OCI-LY1 (cell line): Measurements from ENCODE around the gene COL15A1.

Experiments used
- H2AFZ ChIP-seq: fragments of 200-600 bp; sonication (generic), shearing (Covaris generic); 2 replicates; pipeline ENCODE4 v1.6.0; 2014; ENCODE audit warnings: antibody characterized with exemption, mild to moderate bottlenecking, low read length
- H3F3A ChIP-seq: fragments of 200-600 bp; sonication (generic), shearing (Covaris generic); 2 replicates; pipeline ENCODE4 v1.6.0; 2014; ENCODE audit warnings: mild to moderate bottlenecking, antibody characterized with exemption, low read length, moderate library complexity; ENCODE audit not compliant: insufficient read depth
- H3K27ac ChIP-seq: fragments of 200-600 bp; sonication (generic); 2 replicates; pipeline ENCODE4 v1.5.1; 2014; ENCODE audit warnings: low read length, mixed run types, mild to moderate bottlenecking, low read depth; ENCODE audit not compliant: poor library complexity, severe bottlenecking
- H3K27me3 ChIP-seq: fragments of 200-600 bp; sonication (generic); 2 replicates; pipeline ENCODE4 v1.6.0; 2014; ENCODE audit warnings: antibody characterized with exemption, mild to moderate bottlenecking, low read length, moderate library complexity; ENCODE audit not compliant: insufficient read depth
- H3K36me3 ChIP-seq: fragments of 200-600 bp; sonication (generic); 2 replicates; pipeline ENCODE4 v1.6.1; 2014; ENCODE audit warnings: mild to moderate bottlenecking, antibody characterized with exemption, low read length, moderate library complexity, mixed read lengths; ENCODE audit not compliant: insufficient read depth
- H3K4me1 ChIP-seq: fragments of 200-600 bp; sonication (generic); 2 replicates; pipeline ENCODE4 v1.5.1; 2014; ENCODE audit warnings: mild to moderate bottlenecking, low read length, moderate library complexity; ENCODE audit not compliant: insufficient read depth, severe bottlenecking
- H3K4me2 ChIP-seq: fragments of 200-600 bp; sonication (generic), shearing (Covaris generic); 2 replicates; pipeline ENCODE4 v1.6.1; 2014; ENCODE audit warnings: low read length
- H3K4me3 ChIP-seq: fragments of 200-600 bp; sonication (generic); 2 replicates; pipeline ENCODE4 v1.5.1; 2014; ENCODE audit warnings: low read length, low read depth, mild to moderate bottlenecking, mixed read lengths; ENCODE audit not compliant: poor library complexity, severe bottlenecking
- H3K79me2 ChIP-seq: fragments of 200-600 bp; shearing (Covaris generic); 2 replicates; pipeline ENCODE4 v1.6.1; 2016; ENCODE audit warnings: mixed run types, low read length, mixed read lengths; ENCODE audit not compliant: insufficient read depth
- H3K9ac ChIP-seq: fragments of 200-600 bp; sonication (generic), shearing (Covaris generic); 2 replicates; pipeline ENCODE4 v1.6.1; 2014; ENCODE audit warnings: mild to moderate bottlenecking, low read length, mixed read lengths
- H3K9me2 ChIP-seq: fragments of 200-600 bp; sonication (generic), shearing (Covaris generic); 2 replicates; pipeline ENCODE4 v1.6.1; 2014; ENCODE audit warnings: low read depth, mild to moderate bottlenecking, low read length, mixed read lengths
- H3K9me3 ChIP-seq: fragments of 200-600 bp; shearing (Covaris generic); 2 replicates; pipeline ENCODE4 v1.6.1; 2014; ENCODE audit warnings: low read length, mixed read lengths
- H4K20me1 ChIP-seq: fragments of 200-600 bp; sonication (generic), shearing (Covaris generic); 2 replicates; pipeline ENCODE4 v1.6.0; 2016; ENCODE audit warnings: mild to moderate bottlenecking, low read length; ENCODE audit not compliant: insufficient read depth
- CTCF ChIP-seq: fragments of 200-600 bp; sonication (generic), shearing (Covaris generic); IDR thresholded peaks from 2 replicates; pipeline ENCODE4 v1.5.1; 2017; ENCODE audit warnings: mild to moderate bottlenecking, antibody characterized with exemption, low read length, moderate library complexity, mixed read lengths
- EZH2 ChIP-seq: fragments of 200-600 bp; sonication (generic), shearing (Covaris generic); IDR thresholded peaks from 2 replicates; pipeline ENCODE4 v1.8.0; 2017; ENCODE audit warnings: borderline replicate concordance, mixed run types, mild to moderate bottlenecking, antibody characterized with exemption, low read length, moderate library complexity, mixed read lengths

The COL15A1 gene

GRCh38 chr9:99013550-99013949 is 69.8 kb downstream of the COL15A1 start:
- Histone ChIP-seq H3K9me2 (no peaks in the 10 kb centered on the region), H3K4me2 (no peak overlapping the region), H4K20me1 (no peaks in the 10 kb centered on the region), H3K27ac (no peak overlapping the region), H2AFZ (no peak overlapping the region), H3K79me2 (no peaks in the 10 kb centered on the region), H3K4me3 (no peak overlapping the region), H3K9me3 (peaks cover 10% of the 10 kb centered on the region), H3F3A (no peaks in the 10 kb centered on the region), H3K27me3 (0 out of 2 replicates have a peak, but pooled peaks cover 3% of the 10 kb centered on the region), H3K9ac (no peak overlapping the region), H3K36me3 (no peaks in the 10 kb centered on the region; the same call in 1 of the 2 replicates), H3K4me1 (no peaks in the 10 kb centered on the region)
- TF ChIP-seq CTCF (no peak), EZH2 (no peak)

GRCh38 chr9:99015448-99015847 is 71.7 kb downstream of the COL15A1 start:
- no peaks in the 10 kb centered on the region for H3K79me2 ChIP-seq
- peaks cover 10% of the 10 kb centered on the region for H3K9me3 ChIP-seq
- no peaks in the 10 kb centered on the region for H3K9me2 ChIP-seq
- H3K36me3 ChIP-seq: no peaks in the 10 kb centered on the region; the same call in 1 of the 2 replicates
- no peak overlapping the region for H3K27ac ChIP-seq
- H3K27me3 ChIP-seq: 0 out of 2 replicates have a peak, but pooled peaks cover 3% of the 10 kb centered on the region
- no peak overlapping the region for H3K4me2 ChIP-seq
- no peaks in the 10 kb centered on the region for H3F3A ChIP-seq
- no peak overlapping the region for H3K4me3 ChIP-seq
- H4K20me1 ChIP-seq: no peaks in the 10 kb centered on the region
- no peak overlapping the region for H2AFZ ChIP-seq
- TF ChIP-seq CTCF (no peak), EZH2 (no peak)
- no peak overlapping the region for H3K9ac ChIP-seq
- no peaks in the 10 kb centered on the region for H3K4me1 ChIP-seq

- no peaks in the 10 kb centered on the region for H3K79me2 ChIP-seq
- H3K4me1 ChIP-seq: no peaks in the 10 kb centered on the region
- H3K9ac ChIP-seq: no peak overlapping the region
- no peak overlapping the region for H2AFZ ChIP-seq
- no peak overlapping the region for H3K4me3 ChIP-seq
- H3K27ac ChIP-seq: no peak overlapping the region
- H3K9me3 ChIP-seq: peaks cover 6% of the 10 kb centered on the region
- no peaks in the 10 kb centered on the region for H3K9me2 ChIP-seq
- H3K27me3 ChIP-seq: 0 out of 2 replicates have a peak, but pooled peaks cover 3% of the 10 kb centered on the region
- TF ChIP-seq CTCF: no peak
- no peak for TF ChIP-seq EZH2
- no peaks in the 10 kb centered on the region for H4K20me1 ChIP-seq
- H3K4me2 ChIP-seq: no peak overlapping the region
- H3K36me3 ChIP-seq: no peaks in the 10 kb centered on the region; the same call in 1 of the 2 replicates
- no peaks in the 10 kb centered on the region for H3F3A ChIP-seq
These were observed 72.2 kb downstream of the COL15A1 start for GRCh38 chr9:99015890-99016289.
